NCI-H187 treated with DMSO at 0.1 percent for 48 hours (cell line): Measurements from ENCODE around the gene USP40.

Experiments used
- DNase-seq: peaks from one replicate; lab custom pipeline; 2025; lab: John Stamatoyannopoulos, UW

USP40 gene

GRCh38 chr2:233497692-233498091 lies 68.9 kb downstream of the USP40 start:
- DNase-seq = no peak

DNA sequence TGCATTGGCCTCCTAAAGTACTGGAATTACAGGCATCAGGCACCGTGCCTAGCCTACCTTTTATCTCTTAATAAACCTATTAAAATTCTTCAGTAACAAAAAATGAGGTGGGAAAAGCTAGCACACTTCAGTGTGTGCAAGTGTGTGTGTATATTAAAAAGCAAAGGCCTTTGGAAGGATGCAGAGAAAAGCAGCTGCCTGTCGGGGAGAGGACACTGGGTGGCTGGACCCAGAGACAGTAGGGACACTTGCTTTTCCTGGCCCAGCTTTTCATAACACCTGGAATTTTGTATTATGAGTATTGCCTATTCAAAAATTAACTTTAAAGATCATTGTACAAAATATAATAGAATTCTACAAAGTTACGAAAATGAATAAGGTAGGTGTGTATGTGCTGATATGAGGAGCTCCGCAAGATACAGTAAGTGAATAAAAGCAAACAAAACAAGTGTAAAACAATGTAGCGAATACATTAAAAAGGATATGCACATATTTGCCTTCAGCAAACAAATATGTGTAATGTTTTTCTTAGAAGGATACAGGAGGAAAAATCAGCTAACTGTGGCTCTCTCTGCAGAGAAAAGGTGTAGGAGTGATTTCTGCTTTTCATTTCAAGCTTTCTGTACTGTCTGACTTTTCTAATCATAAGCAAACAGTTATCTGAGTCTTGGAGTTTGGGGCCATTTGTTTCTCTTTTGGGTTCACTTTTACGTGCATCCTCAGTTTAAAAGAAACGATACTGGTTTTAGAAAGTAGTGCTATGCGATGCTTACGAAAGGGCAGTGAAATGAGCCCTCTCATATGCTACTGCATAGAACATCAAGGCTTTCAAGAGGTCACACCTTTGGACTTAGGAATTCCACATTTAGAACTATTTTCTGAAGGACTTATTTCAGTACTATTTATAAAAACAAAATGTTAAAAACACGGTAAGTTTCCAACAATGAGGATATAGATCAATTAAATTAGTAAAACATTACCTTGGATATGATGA lies 70.8 kb downstream of the USP40 start:
- DNase-seq = no peak

- no peak for DNase-seq
Observed at GRCh38 chr2:233492751-233493150, 73.8 kb downstream of the USP40 start.

- DNase-seq = no peak
Observed at GRCh38 chr2:233492078-233492477, 74.5 kb downstream of the USP40 start.

GRCh38 chr2:233491326-233491725 lies 75.3 kb downstream of the USP40 start:
- no peak for DNase-seq

DNA sequence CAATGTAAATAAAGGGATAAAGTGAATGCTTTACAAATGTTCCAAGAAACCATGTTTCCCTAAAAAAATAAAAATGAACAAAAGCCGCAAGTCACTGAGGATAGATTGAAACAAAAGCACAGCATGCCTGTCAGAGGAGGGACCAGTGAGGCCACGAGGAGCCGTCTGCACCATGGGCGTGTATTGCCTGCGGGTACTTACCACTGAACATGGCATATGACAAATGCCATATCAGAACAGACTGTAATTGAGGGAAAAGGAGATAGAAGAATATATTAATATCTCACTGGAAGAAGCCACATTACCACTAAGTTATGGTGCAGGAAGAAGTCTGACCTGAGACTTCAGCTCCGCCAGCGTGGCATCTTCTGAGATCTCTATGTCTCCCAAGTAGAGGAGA lies 75.8 kb downstream of the USP40 start:
- no peak for DNase-seq

GRCh38 chr2:233489666-233490065 lies 76.9 kb downstream of the USP40 start:
- no peak for DNase-seq

GRCh38 chr2:233489143-233489542 lies 77.4 kb downstream of the USP40 start:
- no peak for DNase-seq

DNA sequence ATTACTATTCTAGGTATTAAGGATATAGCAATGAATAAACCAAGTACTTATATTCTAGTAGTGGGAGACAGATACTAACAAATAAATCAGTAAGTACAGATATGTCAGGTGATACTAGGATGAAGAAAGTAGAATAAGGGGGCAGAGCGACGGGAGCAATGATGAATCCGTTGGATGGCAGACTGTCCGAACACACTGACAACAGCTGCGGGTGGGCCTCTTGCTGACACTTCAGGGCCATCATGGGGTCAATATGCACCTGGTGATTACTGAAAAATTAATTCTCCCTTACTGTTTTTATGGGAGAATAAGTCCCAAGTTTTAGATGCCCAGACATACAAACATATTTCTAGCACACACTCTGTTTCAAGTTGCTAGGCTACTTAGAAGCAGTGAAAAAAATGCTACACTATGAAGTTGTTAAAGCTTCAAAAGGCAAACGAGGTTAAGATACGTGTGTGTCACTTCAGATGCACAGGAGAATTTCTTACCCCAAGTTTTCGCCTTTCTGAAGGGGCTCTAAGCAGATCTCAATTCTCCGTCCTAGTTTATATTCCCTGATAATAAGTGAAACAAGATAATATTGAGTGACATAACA lies 78.7 kb downstream of the USP40 start:
- no peak for DNase-seq

DNA sequence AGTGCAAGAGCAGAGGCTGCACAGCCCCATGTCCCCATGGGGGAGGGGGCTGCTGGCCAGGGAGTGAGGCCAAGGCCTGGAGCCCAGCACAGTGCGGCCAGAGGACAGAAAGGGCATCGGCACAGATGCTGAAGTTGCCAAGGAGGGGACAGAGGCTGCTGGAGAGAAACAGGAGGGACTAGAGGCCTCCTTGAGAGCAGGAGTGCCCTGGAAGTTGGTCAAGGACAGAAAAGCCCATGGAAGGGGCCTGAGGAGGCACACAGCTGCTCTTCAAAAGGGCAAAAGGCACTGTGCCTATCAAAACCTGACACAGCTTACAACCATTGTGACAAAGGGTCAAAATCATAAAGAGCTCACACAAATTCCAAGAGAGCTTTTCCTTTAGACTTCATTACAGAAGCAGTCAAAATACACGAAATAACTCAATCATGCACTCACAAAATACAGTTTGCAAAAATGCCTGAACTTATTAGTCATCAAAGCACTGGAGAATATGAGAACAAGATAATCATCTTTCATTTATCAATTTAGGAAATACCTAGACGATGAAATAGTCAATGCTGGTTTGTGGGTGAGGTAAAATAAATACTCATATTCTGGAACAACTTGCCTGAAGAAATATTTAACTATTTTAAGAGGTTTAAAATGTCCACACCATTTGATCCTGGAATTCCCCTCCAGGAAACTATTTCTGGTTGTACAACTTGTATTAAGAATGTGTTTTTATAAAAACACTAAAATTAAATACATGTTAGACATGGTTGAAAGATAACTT lies 79.6 kb downstream of the USP40 start:
- no peak for DNase-seq

- DNase-seq = no peak
Observed at GRCh38 chr2:233486357-233486756, 80.2 kb downstream of the USP40 start.

DNA sequence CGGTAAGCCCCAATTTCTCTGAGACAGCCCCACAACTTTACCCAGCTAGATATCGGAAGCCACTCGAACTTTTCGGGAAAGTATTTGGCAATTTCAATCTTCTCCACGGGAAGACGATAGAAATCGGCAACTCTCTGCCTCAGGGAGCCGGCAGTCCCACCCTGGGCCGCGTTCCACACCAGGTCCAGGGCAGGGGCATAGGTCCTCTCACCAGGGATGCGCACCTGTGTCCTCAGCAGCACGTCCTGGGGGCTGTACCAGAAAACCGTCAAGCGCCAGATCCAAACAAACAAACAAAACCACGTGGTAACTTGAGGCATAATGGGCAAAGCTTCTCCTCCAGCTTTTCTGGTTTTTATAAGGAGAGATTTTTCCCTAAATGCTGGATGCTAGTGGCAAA lies 80.9 kb downstream of the USP40 start:
- DNase-seq = no peak

DNA sequence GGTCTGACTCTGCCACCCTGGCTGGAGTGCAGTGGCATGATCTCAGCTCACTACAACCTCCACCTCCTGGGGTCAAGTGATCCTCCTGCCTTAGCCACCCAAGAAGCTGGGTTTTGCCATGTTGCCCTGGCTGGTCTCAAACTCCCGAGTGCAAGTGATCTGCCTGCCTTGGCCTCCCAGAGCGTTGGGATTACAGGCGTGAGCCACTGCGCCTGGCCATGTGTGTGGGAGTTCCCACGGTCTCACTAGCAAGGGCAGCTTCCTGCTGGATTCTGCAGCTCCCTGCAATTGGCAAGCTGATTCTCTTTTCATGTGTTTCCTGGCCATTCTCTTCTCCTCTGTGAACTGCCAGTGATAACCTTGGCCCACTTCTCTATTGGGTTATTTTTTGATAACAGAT lies 84.0 kb downstream of the USP40 start:
- DNase-seq = no peak

DNA sequence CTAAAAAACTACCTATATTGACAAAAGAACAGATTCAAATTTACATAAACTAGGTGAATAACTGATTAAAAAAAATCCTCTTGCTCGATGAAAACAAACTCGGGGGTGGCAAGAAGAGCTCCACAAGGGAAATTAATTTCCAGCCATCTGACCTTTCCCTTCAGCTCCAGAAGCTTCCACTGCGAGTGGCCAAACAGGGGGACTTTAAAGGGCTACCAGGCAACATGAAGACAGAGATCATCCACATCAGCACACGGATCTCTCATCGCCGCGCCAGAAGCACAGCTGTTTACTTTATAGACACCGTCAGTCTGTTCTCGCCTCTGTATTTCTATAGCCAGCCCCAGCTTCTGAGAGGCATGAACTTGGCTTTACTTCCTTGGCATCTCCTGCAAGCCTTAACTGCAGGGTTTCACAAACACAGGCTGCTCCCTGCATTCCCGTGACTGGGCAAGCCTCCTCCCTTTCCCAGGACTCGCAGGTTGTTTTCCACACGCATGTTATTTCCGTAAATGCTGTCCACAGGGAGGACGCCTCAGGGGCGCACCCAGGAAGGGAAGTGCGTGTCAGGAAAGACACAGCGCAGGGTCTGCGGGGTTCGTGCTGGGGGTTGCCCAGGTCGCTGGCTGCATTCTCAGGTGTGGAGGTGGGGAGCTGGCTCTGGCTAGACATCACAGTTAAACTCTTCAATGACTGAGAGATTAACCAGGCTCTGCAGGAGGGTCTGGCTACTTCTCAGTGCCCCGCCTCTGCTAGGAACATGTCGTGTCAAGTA lies 85.0 kb downstream of the USP40 start:
- DNase-seq = no peak

DNA sequence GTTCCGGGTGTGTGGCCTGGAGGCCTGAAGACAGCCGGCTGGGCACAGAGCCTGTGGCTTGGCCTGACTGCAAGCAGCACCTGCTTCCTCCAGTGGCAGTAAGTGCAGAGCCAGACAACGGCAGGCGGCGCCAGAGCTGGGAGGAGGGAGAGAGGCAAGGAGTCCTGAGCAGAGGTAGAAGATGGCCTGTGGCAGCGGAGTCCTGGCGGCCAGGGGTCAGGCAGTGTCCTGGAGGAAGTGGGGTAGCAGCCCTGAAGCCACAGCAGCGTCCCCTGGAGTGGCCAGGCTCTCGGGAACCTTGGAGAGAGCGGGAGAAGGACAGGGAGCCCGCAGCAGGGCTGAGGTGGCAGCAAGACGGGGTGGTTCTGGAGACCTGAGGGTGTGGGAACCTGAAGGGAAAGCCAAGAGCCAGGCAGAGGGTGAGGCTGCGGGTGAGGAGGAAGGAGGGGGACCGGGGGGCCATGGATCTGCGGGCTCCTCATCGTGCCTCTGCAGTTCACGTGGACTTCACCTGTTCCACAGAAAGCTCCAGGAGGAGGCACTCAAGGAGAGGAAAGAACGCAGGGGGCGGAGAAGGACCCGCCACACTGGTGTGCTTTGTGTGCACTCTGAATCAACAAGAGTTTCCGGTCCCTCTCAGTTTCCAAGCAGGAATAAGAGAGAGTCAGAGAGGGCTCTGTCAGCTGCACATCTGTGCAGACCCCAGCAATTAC lies 85.9 kb downstream of the USP40 start:
- DNase-seq = no peak

- no peak for DNase-seq
Observed at GRCh38 chr2:233479616-233480489, 86.7 kb downstream of the USP40 start.

- no peak for DNase-seq
Observed at GRCh38 chr2:233477548-233478433, 88.8 kb downstream of the USP40 start.

- DNase-seq = no peak
Observed at GRCh38 chr2:233476651-233477547, 89.7 kb downstream of the USP40 start.
